Gastrocnemius medialis (tissue), 4 donors: ENCODE measurements around the gene NME8. TPM values are rescaled to one million over a fixed set of nuclear protein-coding genes. Genes with fewer than 3 reads are reported as not detected.
A peak's percentile ranks its signal among the peaks of the same experiment; 100 is the strongest.

Source experiments
- ATAC-seq, 2 donors: fragments of 150-250 bp; one replicate each; pipeline ENCODE4 v1.9.1; 2016
- DNase-seq, 2 donors: peaks; one replicate each; pipeline ENCODE4 v3.0.0-alpha.2; 2019
- H3K27ac ChIP-seq, 4 donors: fragments of 200-600 bp; sonication (generic); 1 replicate in 1 of 4; 2 replicates in 3 of 4; pipeline ENCODE4 v1.5.1; 2016 to 2018; ENCODE audit warnings: mild to moderate bottlenecking in 2 of 4, moderate library complexity in 1 of 4
- H3K27me3 ChIP-seq, 3 donors: fragments of 200-600 bp; sonication (generic) in 2 of 3; 1 replicate in 1 of 3; 2 replicates in 2 of 3; pipeline versions ENCODE4 v1.5.1 to v1.6.0; 2016 to 2019; ENCODE audit warnings: mild to moderate bottlenecking in 1 of 3, moderate library complexity in 1 of 3
- H3K36me3 ChIP-seq, 2 donors: fragments of 200-600 bp; sonication (generic) in 1 of 2; one replicate each; pipeline ENCODE4 v1.5.1; 2017 to 2018
- H3K4me1 ChIP-seq, 2 donors: fragments of 200-600 bp; sonication (generic) in 1 of 2; one replicate each; pipeline ENCODE4 v1.5.1; 2016 to 2017; ENCODE audit warnings: mild to moderate bottlenecking in 2 of 2
- H3K4me3 ChIP-seq, 4 donors: fragments of 200-600 bp; sonication (generic) in 3 of 4; 1 replicate in 1 of 4; 2 replicates in 3 of 4; pipeline ENCODE4 v1.5.1; 2016 to 2019; ENCODE audit warnings: mild to moderate bottlenecking in 2 of 4
- H3K9me3 ChIP-seq, 3 donors: fragments of 200-600 bp; sonication (generic) in 2 of 3; 1 replicate in 1 of 3; 2 replicates in 2 of 3; pipeline ENCODE4 v1.5.1; 2016 to 2019
- CTCF ChIP-seq, 5 experiments: fragments of 450-650 bp in 3 of 5; fragments of 200-600 bp in 2 of 5; sonication (generic) in 2 of 5; IDR thresholded peaks in 4 of 5; conservative IDR thresholded peaks in 1 of 5; 1 replicate in 4 of 5; 2 replicates in 1 of 5; pipeline ENCODE4 v1.5.1; 2016 to 2019; ENCODE audit warnings: antibody characterized with exemption in 5 of 5, mild to moderate bottlenecking in 3 of 5, moderate library complexity in 3 of 5
- POLR2A ChIP-seq, 2 donors: fragments of 450-650 bp; IDR thresholded peaks; one replicate each; pipeline ENCODE4 v1.6.1; 2017; ENCODE audit warnings: antibody characterized with exemption in 2 of 2, mild to moderate bottlenecking in 2 of 2, moderate library complexity in 2 of 2
- in situ Hi-C, 4 donors: fragments of 200-750 bp; cut with MboI; loops; one replicate each; pipeline versions ENCODE4 v1.15.0 to v1.8.0; 2017; ENCODE audit warnings: low sequenced_read_pairs in 4 of 4
- intact Hi-C: fragments of 100-400 bp; cut with DNase I; formaldehyde crosslinking; loops from one replicate; pipeline ENCODE4 v1.15.1; 2023; ENCODE audit warnings: low total_unique reads
- total RNA-seq, 4 donors: library from RNA; depleted of rRNA; stranded (reverse); fragments of >200 nt; gene quantifications; one replicate each; pipeline versions ENCODE4 v1.1.0 to v1.2.3, GENCODE V29; 2016

Gene NME8
- total RNA-seq, 4 donors from 2014 or later: not detected

- in situ Hi-C loops: no loop called here
- no peak overlapping the region for H3K4me3 ChIP-seq
- ATAC-seq: no peak
- no peaks in the 10 kb centered on the region for H3K36me3 ChIP-seq
- H3K9me3 ChIP-seq: no peaks in the 10 kb centered on the region
- no peak for DNase-seq
- intact Hi-C loops: no loop called here
- peaks cover 51 to 52% of the 10 kb centered on the region in 2 donors for H3K4me1 ChIP-seq
- H3K27me3 ChIP-seq: no peaks in the 10 kb centered on the region
- peak overlapping the region; percentile 70 to 84 (median 78) for H3K27ac ChIP-seq
- TF ChIP-seq POLR2A (IDR thresholded peaks at IDR 0.05) (no peak), CTCF (IDR thresholded peaks at IDR 0.05 in 4 of 5, conservative IDR thresholded peaks at IDR 0.05 in 1 of 5) (no peak)
These were observed 96.3 kb downstream of the NME8 start for GRCh38 chr7:37944737-37945054.

GRCh38 chr7:37945336-37945735 is 96.9 kb downstream of the NME8 start:
- DNase-seq: no peak
- no peak for ATAC-seq

GRCh38 chr7:37947138-37947940 is 98.9 kb downstream of the NME8 start:
- Histone ChIP-seq H3K27me3 (no peaks in the 10 kb centered on the region), H3K9me3 (no peaks in the 10 kb centered on the region), H3K4me1 (peaks cover 38 to 39% of the 10 kb centered on the region in 2 donors), H3K36me3 (peaks cover 0 to 8% of the 10 kb centered on the region in 2 donors), H3K27ac (peak overlapping the region in 1 of 4 donors; percentile 29), H3K4me3 (no peak overlapping the region)
- TF ChIP-seq POLR2A (IDR thresholded peaks at IDR 0.05): no peak
- TF ChIP-seq CTCF (IDR thresholded peaks at IDR 0.05 in 4 of 5, conservative IDR thresholded peaks at IDR 0.05 in 1 of 5): no peak
- ATAC-seq: no peak
- no peak for DNase-seq
- in situ Hi-C loops (no loop called here), intact Hi-C loops (no loop called here)

More at GRCh38 chr7:37945336-37945735, 96.9 kb downstream of the NME8 start:
- peaks cover 48 to 51% of the 10 kb centered on the region in 2 donors for H3K4me1 ChIP-seq
- no peak overlapping the region for H3K4me3 ChIP-seq
- in situ Hi-C loops (no loop called here), intact Hi-C loops (no loop called here)
- no peaks in the 10 kb centered on the region for H3K27me3 ChIP-seq
- no peaks in the 10 kb centered on the region for H3K36me3 ChIP-seq
- H3K9me3 ChIP-seq: no peaks in the 10 kb centered on the region
- H3K27ac ChIP-seq: peak overlapping the region in 2 of 4 donors; percentile 82 to 84
- no peak for TF ChIP-seq CTCF (IDR thresholded peaks at IDR 0.05 in 4 of 5, conservative IDR thresholded peaks at IDR 0.05 in 1 of 5)
- no peak for TF ChIP-seq POLR2A (IDR thresholded peaks at IDR 0.05)

GRCh38 chr7:37947941-37948210 is 99.5 kb downstream of the NME8 start:
- H3K4me1 ChIP-seq: peaks cover 33% of the 10 kb centered on the region in 2 donors
- no peak for ATAC-seq
- in situ Hi-C loops (no loop called here), intact Hi-C loops (no loop called here)
- no peak for TF ChIP-seq CTCF (IDR thresholded peaks at IDR 0.05 in 4 of 5, conservative IDR thresholded peaks at IDR 0.05 in 1 of 5)
- no peak for TF ChIP-seq POLR2A (IDR thresholded peaks at IDR 0.05)
- DNase-seq: no peak
- peaks cover 0 to 8% of the 10 kb centered on the region in 2 donors for H3K36me3 ChIP-seq
- H3K27me3 ChIP-seq: no peaks in the 10 kb centered on the region
- no peaks in the 10 kb centered on the region for H3K9me3 ChIP-seq
- peak overlapping the region in 1 of 4 donors; percentile 29 for H3K27ac ChIP-seq
- H3K4me3 ChIP-seq: no peak overlapping the region

Other genes starting within 250 kb of the NME8 start
- gene GPR141, start 164.8 kb upstream of the NME8 start, total RNA-seq: not detected
- gene SFRP4, start 68.2 kb downstream of the NME8 start, total RNA-seq: under 1 TPM in 3 of 4 donors, not detected in 1; 0.24 to 0.98 (median 0.71) TPM
- 10 to 100 TPM; 32.2 to 60.2 (median 47.5) TPM for gene EPDR1, start 72.0 kb downstream of the NME8 start, total RNA-seq